ENCODE data around the gene HIP1R. TPM values are rescaled to one million over a fixed set of nuclear protein-coding genes. Genes with fewer than 3 reads are reported as not detected.

HIP1R gene
- polyA plus RNA-seq, 1 of the 3 experiments (the other 2 are of a cell fraction), result 20.6 TPM

DNA sequence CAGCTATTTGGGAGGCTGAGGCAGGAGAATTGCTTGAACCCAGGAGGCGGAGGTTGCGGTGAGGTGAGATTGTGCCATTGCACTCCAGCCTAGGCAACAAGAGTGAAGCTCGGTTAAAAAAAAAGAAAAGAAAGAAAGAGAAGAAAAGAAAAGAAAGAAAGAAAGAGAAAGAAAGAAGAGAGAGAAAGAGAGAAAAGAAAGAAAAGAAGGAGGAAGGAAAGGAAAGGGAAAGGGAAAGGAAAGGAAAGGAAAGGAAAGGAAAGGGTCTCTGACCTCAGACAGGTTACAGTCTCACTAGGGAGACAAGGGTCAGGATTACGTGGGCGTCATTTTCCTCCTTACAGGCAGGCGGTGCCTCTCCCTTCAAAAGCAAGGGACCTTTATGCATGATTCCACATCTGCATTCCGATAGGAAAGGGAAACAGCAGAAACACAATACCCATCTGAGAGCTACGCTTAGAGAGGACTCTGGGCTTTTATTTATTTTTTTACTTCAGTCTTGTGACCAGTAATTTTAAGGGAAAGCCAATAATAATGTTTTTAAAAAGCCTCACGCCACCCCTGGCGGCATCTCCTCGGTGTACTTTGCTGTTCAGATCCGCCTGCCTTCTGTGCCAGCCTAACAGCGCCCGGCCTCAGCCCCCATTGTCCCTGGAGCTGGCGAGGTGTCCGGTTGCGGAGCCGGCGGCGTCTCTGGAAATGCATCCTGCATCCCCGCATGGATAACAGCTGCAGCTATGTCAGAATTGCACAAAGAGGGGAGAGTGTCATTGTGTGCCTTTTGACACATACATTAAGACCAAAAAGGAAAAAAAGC, 945 bp upstream of the HIP1R start:
- TF ChIP-seq MAX (IDR thresholded peaks at IDR 0.05; ENCODE audit: low read depth), result peak; percentile 69; the same call in 1 of the 2 replicates
- TF ChIP-seq MXI1 (IDR thresholded peaks at IDR 0.05; ENCODE audit: low read depth, low read length), result peak; percentile 51
- peak; percentile 37 for TF ChIP-seq RAD21 (IDR thresholded peaks at IDR 0.05; ENCODE audit: low read length)
- TF ChIP-seq, protein P1, sequence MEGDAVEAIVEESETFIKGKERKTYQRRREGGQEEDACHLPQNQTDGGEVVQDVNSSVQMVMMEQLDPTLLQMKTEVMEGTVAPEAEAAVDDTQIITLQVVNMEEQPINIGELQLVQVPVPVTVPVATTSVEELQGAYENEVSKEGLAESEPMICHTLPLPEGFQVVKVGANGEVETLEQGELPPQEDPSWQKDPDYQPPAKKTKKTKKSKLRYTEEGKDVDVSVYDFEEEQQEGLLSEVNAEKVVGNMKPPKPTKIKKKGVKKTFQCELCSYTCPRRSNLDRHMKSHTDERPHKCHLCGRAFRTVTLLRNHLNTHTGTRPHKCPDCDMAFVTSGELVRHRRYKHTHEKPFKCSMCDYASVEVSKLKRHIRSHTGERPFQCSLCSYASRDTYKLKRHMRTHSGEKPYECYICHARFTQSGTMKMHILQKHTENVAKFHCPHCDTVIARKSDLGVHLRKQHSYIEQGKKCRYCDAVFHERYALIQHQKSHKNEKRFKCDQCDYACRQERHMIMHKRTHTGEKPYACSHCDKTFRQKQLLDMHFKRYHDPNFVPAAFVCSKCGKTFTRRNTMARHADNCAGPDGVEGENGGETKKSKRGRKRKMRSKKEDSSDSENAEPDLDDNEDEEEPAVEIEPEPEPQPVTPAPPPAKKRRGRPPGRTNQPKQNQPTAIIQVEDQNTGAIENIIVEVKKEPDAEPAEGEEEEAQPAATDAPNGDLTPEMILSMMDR (IDR thresholded peaks at IDR 0.05), result peak; percentile 11; the same call in 1 of the 2 replicates
- no peak for TF ChIP-seq EZH2phosphoT487 (IDR thresholded peaks at IDR 0.05; ENCODE audit: borderline replicate concordance, low read depth)
- no peak for TF ChIP-seq CHD2 (IDR thresholded peaks at IDR 0.05; ENCODE audit: low read length, partially characterized antibody)
- no peak for TF ChIP-seq RCOR1 (IDR thresholded peaks at IDR 0.05; ENCODE audit: low read length)
- DNase-seq, result peak; percentile 83
- CTCF ChIA-PET, result interaction anchor here (0.7 to 4.9 kb wide), 9 partner anchors 10 to 202 kb away, joined by 3 to 24 read pairs (median 5); no protein-coding TSS in a partner anchor
- Histone ChIP-seq H3K27me3 (ENCODE audit: insufficient read depth) (no peaks in the 10 kb centered on the region), H3K36me3 (replicated peaks in 1 of 2; ENCODE audit: control insufficient read depth in 1 of 2, insufficient read depth in 2 of 2, low read length in 1 of 2) (no peaks in the 10 kb centered on the region), H3F3A (replicated peaks; ENCODE audit: insufficient read depth) (peaks cover 17% of the 10 kb centered on the region), H3K79me2 (ENCODE audit: insufficient read depth) (peaks cover 22% of the 10 kb centered on the region), H4K20me1 (ENCODE audit: insufficient read depth) (no peaks in the 10 kb centered on the region), H3K4me3 (ENCODE audit: low read depth in 2 of 2, low read length in 1 of 2) (peak overlapping the region; percentile 68 to 72), H3K9ac (peak overlapping the region; percentile 43; the same call in 1 of the 2 replicates), H3K27ac (ENCODE audit: low read depth in 2 of 2, low read length in 1 of 2) (peak overlapping the region; percentile 55 to 89; a peak in 3 of 4 replicates), H3K9me3 (no peaks in the 10 kb centered on the region), H3K9me2 (no peaks in the 10 kb centered on the region), H2AFZ (ENCODE audit: low read depth) (peak overlapping the region; percentile 71), H3K4me1 (ENCODE audit: control insufficient read depth in 1 of 2, insufficient read depth in 2 of 2, low read depth in 1 of 2, low read length in 1 of 2) (peaks cover 7 to 8% of the 10 kb centered on the region in 2 experiments; a peak in 2 of 4 replicates), H3K4me2 (peak overlapping the region; percentile 85)
- POLR2A ChIA-PET, result no interaction called here
- 15% methylated on average over 21 of the region's 21 CpGs for WGBS (ENCODE audit: low lambda C conversion rate)

GRCh38 chr12:122835750-122836026, 431 bp downstream of the HIP1R start:
- H3K4me3 ChIP-seq (ENCODE audit: low read depth in 2 of 2, low read length in 1 of 2), result peak overlapping the region; percentile 72 to 93
- no peaks in the 10 kb centered on the region for H3K36me3 ChIP-seq (replicated peaks in 1 of 2; ENCODE audit: control insufficient read depth in 1 of 2, insufficient read depth in 2 of 2, low read length in 1 of 2)
- 0% methylated on average over 4 of the region's 43 CpGs for WGBS (ENCODE audit: low lambda C conversion rate)
- peak; percentile 83 for DNase-seq
- H3K27ac ChIP-seq (ENCODE audit: low read depth in 2 of 2, low read length in 1 of 2), result no peak overlapping the region
- peaks cover 27% of the 10 kb centered on the region for H3K79me2 ChIP-seq (ENCODE audit: insufficient read depth)
- H4K20me1 ChIP-seq (ENCODE audit: insufficient read depth), result no peaks in the 10 kb centered on the region
- H3K4me2 ChIP-seq, result peak overlapping the region; percentile 95
- CTCF ChIA-PET, result interaction anchor here (0.9 to 4.9 kb wide), 6 partner anchors 10 to 42 kb away, joined by 3 to 24 read pairs (median 7); no protein-coding TSS in a partner anchor
- peak overlapping the region; percentile 90 for H2AFZ ChIP-seq (ENCODE audit: low read depth)
- peak overlapping the region; percentile 64; the same call in 1 of the 2 replicates for H3K9ac ChIP-seq
- H3K4me1 ChIP-seq (ENCODE audit: control insufficient read depth in 1 of 2, insufficient read depth in 2 of 2, low read depth in 1 of 2, low read length in 1 of 2), result peaks cover 7 to 18% of the 10 kb centered on the region in 2 experiments; a peak in 2 of 4 replicates
- H3K9me3 ChIP-seq, result no peaks in the 10 kb centered on the region
- peaks cover 22% of the 10 kb centered on the region for H3F3A ChIP-seq (replicated peaks; ENCODE audit: insufficient read depth)
- TF ChIP-seq RXRA (IDR thresholded peaks at IDR 0.05; ENCODE audit: borderline replicate concordance, low read depth) (no peak), POLR2AphosphoS5 (IDR thresholded peaks at IDR 0.05; ENCODE audit: low read depth, low read length) (no peak), EP300 (IDR thresholded peaks at IDR 0.05; ENCODE audit: borderline replicate concordance in 1 of 2, low read depth in 1 of 2, low read length in 1 of 2) (no peak), SIN3A (IDR thresholded peaks at IDR 0.05; ENCODE audit: borderline replicate concordance, low read depth, low read length) (no peak), JUND (IDR thresholded peaks at IDR 0.05) (no peak), GABPA (IDR thresholded peaks at IDR 0.05; ENCODE audit: low read depth) (no peak), RAD21 (IDR thresholded peaks at IDR 0.05; ENCODE audit: low read length) (no peak), RCOR1 (IDR thresholded peaks at IDR 0.05; ENCODE audit: low read length) (no peak), TEAD4 (IDR thresholded peaks at IDR 0.05; ENCODE audit: borderline replicate concordance, insufficient read depth) (no peak), MXI1 (IDR thresholded peaks at IDR 0.05; ENCODE audit: low read depth, low read length) (no peak), SMC3 (IDR thresholded peaks at IDR 0.05; ENCODE audit: low read depth, low read length) (no peak), IRF3 (IDR thresholded peaks at IDR 0.05; ENCODE audit: low read depth, low read length) (no peak), NRF1 (IDR thresholded peaks at IDR 0.05; ENCODE audit: low read depth, low read length) (no peak), YY1 (IDR thresholded peaks at IDR 0.05; ENCODE audit: low read depth) (no peak), FOXM1 (IDR thresholded peaks at IDR 0.05; ENCODE audit: low read depth) (no peak)
- TF ChIP-seq, protein P2, sequence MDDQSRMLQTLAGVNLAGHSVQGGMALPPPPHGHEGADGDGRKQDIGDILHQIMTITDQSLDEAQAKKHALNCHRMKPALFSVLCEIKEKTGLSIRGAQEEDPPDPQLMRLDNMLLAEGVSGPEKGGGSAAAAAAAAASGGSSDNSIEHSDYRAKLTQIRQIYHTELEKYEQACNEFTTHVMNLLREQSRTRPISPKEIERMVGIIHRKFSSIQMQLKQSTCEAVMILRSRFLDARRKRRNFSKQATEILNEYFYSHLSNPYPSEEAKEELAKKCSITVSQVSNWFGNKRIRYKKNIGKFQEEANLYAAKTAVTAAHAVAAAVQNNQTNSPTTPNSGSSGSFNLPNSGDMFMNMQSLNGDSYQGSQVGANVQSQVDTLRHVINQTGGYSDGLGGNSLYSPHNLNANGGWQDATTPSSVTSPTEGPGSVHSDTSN (IDR thresholded peaks at IDR 0.05), result no peak
- TF ChIP-seq, protein P1 (IDR thresholded peaks at IDR 0.05), result no peak
- no peaks in the 10 kb centered on the region for H3K9me2 ChIP-seq
- POLR2A ChIA-PET, result no interaction called here
- H3K27me3 ChIP-seq (ENCODE audit: insufficient read depth), result no peaks in the 10 kb centered on the region
